Right atrium auricular region (tissue), 2 donors: Measurements from ENCODE around the gene IREB2. TPM values are rescaled to one million over a fixed set of nuclear protein-coding genes. Genes with fewer than 3 reads are reported as not detected.
"Not testable (repeated sequence)": the region's sequence is repeated elsewhere in the genome, so short reads cannot be mapped to it uniquely, and the experiment has no call there.

Experiments used
- DNase-seq: peaks from one replicate; pipeline ENCODE4 v3.0.0-alpha.2; 2019; ENCODE audit warnings: low spot score
- H3K27ac ChIP-seq, 2 donors: fragments of 200-600 bp; sonication (generic); 1 replicate in 1 of 2; 2 replicates in 1 of 2; pipeline ENCODE4 v1.5.1; 2016 to 2019
- H3K27me3 ChIP-seq, 2 donors: fragments of 200-600 bp; sonication (generic); one replicate each; pipeline versions ENCODE4 v1.5.1 to v1.6.0; 2017 to 2019
- H3K36me3 ChIP-seq: fragments of 200-600 bp; sonication (generic); one replicate; pipeline ENCODE4 v1.5.1; 2016
- H3K4me1 ChIP-seq, 2 donors: fragments of 200-600 bp; sonication (generic); one replicate each; pipeline versions ENCODE4 v1.5.1 to v1.6.0; 2017 to 2019
- H3K4me3 ChIP-seq, 2 donors: fragments of 200-600 bp; sonication (generic); 1 replicate in 1 of 2; 2 replicates in 1 of 2; pipeline ENCODE4 v1.5.1; 2017 to 2019; ENCODE audit warnings: mild to moderate bottlenecking in 1 of 2, moderate library complexity in 1 of 2
- H3K9me3 ChIP-seq, 2 donors: fragments of 200-600 bp; sonication (generic); one replicate each; pipeline ENCODE4 v1.5.1; 2019
- total RNA-seq, 2 donors: library from RNA; depleted of rRNA; stranded (reverse); fragments of >200 nt; gene quantifications; one replicate each; pipeline ENCODE4 v1.1.0, GENCODE V29; 2016
- TF ChIP-seq, protein P1 (sequence below), 2 donors: fragments of 200-600 bp; sonication (generic); IDR thresholded peaks; one replicate each; pipeline ENCODE4 v1.5.1; 2019; ENCODE audit warnings: antibody characterized with exemption in 2 of 2

Gene IREB2
- total RNA-seq, 2 donors from 2014 or later: 14.5 to 16.3 TPM

DNA sequence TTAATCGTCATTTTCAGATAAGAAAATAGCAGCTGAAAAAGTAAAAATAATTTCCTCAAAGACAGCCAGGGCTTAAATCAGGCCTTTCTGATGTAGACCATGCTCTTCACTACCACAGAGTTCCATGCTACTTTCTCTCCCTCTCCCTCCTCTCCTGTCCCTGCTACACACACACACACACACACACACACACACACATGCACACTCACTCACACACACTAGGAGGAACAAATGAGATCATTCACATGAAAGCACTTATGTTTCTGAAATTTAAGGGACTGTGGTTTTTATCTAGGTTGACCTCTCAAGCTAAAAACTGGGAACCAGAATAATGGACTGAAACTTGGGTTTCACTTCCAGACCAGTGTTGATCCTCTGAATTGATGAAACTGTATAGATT, 98.1 kb downstream of the IREB2 start:
- no peaks in the 10 kb centered on the region for H3K36me3 ChIP-seq
- H3K27me3 ChIP-seq: no peaks in the 10 kb centered on the region
- H3K9me3 ChIP-seq: no peaks in the 10 kb centered on the region
- no peak for DNase-seq
- TF ChIP-seq, protein P1, sequence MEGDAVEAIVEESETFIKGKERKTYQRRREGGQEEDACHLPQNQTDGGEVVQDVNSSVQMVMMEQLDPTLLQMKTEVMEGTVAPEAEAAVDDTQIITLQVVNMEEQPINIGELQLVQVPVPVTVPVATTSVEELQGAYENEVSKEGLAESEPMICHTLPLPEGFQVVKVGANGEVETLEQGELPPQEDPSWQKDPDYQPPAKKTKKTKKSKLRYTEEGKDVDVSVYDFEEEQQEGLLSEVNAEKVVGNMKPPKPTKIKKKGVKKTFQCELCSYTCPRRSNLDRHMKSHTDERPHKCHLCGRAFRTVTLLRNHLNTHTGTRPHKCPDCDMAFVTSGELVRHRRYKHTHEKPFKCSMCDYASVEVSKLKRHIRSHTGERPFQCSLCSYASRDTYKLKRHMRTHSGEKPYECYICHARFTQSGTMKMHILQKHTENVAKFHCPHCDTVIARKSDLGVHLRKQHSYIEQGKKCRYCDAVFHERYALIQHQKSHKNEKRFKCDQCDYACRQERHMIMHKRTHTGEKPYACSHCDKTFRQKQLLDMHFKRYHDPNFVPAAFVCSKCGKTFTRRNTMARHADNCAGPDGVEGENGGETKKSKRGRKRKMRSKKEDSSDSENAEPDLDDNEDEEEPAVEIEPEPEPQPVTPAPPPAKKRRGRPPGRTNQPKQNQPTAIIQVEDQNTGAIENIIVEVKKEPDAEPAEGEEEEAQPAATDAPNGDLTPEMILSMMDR (IDR thresholded peaks at IDR 0.05): no peak
- H3K4me3 ChIP-seq: no peak overlapping the region
- peaks cover 0 to 6% of the 10 kb centered on the region in 2 donors for H3K4me1 ChIP-seq
- H3K27ac ChIP-seq: peak overlapping the region in 1 of 2 donors; percentile 79

DNA sequence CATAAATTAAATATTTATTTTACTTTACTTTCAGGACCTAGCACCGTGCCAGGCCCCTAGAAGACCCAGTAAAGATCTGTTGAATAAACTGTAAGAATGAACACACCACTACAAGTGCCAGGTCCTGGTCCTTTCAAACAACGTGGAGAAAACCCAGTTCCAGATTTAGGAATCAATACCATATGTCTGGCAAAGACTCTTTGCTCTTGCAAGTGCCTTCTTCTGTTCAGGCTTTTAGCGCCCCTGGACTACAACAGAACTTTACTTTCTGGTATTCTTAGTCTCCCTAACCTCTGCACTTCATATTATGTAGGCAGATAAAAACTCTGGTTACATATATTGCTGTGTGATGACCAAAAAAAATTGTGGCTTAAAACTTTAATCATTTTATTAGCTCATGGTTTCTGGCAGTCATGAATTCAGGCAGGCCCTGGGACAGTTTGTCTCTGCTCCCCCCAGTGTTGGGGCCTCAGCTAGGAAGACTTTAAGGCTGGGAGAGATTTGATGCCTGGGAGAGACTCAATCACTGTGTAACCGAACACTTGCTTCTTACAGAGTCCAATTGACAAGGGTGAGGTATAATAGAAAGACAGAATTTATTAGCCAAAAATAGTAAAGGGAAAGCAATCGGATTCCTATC, 99.4 kb downstream of the IREB2 start:
- Histone ChIP-seq H3K27me3 (no peaks in the 10 kb centered on the region), H3K4me3 (no peak overlapping the region), H3K9me3 (no peaks in the 10 kb centered on the region), H3K4me1 (peaks cover 0 to 19% of the 10 kb centered on the region in 2 donors), H3K36me3 (peaks cover 3% of the 10 kb centered on the region), H3K27ac (peak overlapping the region; percentile 51 to 79)
- DNase-seq: no peak
- TF ChIP-seq, protein P1 (IDR thresholded peaks at IDR 0.05): no peak

DNA sequence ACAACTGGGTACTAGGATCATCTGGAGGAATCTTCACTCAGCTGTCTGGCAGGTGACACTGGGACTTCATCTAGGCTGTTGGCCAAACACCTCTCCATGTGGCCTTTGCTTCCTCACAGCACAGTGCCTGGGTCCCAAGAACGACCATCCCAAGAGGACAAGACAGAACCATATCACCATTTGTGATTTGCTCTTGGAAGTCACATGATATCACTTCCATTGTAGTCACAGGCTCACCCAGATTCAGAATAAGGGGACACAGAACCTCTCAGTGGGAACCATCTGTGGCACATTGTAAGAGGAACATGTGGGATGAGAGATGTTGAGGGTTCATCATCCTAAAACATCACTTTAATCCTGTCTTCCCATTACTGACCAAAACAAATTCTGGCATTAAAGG, 100.3 kb downstream of the IREB2 start:
- Histone ChIP-seq H3K36me3 (peaks cover 12% of the 10 kb centered on the region), H3K4me3 (no peak overlapping the region), H3K27ac (peak overlapping the region; percentile 51 to 79), H3K27me3 (no peaks in the 10 kb centered on the region), H3K4me1 (peaks cover 0 to 28% of the 10 kb centered on the region in 2 donors), H3K9me3 (no peaks in the 10 kb centered on the region)
- TF ChIP-seq, protein P1 (IDR thresholded peaks at IDR 0.05): no peak
- DNase-seq: no peak

DNA sequence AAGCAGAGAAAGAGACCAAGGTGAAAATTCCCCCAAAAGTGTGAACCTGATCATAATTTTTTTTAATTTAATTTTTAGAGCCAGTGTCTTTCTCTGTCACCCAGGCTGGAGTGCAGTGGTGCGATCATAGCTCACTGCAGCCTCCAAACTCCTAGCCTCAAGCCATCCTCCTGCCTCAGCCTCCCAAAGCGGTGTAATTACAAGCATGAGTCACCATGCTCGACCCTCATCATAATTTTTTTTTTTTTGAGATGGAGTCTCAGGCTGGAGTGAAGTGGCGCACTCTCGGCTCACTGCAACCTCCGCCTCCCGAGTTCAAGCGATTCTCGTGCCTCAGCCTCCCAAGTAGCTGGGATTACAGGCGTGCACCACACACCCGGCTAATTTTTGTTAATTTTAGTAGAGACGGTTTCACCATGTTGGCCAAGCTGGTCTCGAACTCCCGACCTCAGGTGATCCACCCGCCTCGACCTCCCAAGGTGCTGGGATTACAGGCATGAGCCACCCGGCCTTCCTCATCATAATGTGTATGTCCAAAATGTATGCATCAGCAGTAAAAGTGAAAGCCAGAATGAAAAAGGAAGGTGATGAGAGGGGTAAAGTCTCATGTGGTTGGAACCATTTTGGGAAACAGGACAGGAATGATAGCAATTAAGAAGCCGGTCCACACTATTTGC, 101.6 kb downstream of the IREB2 start:
- H3K27ac ChIP-seq: peak overlapping the region; percentile 96
- peak overlapping the region; percentile 66 to 79 for H3K4me3 ChIP-seq
- H3K9me3 ChIP-seq, DNase-seq, H3K27me3 ChIP-seq: not testable (repeated sequence)
- peaks cover 19% of the 10 kb centered on the region for H3K36me3 ChIP-seq
- H3K4me1 ChIP-seq: peaks cover 0 to 28% of the 10 kb centered on the region in 2 donors

DNA sequence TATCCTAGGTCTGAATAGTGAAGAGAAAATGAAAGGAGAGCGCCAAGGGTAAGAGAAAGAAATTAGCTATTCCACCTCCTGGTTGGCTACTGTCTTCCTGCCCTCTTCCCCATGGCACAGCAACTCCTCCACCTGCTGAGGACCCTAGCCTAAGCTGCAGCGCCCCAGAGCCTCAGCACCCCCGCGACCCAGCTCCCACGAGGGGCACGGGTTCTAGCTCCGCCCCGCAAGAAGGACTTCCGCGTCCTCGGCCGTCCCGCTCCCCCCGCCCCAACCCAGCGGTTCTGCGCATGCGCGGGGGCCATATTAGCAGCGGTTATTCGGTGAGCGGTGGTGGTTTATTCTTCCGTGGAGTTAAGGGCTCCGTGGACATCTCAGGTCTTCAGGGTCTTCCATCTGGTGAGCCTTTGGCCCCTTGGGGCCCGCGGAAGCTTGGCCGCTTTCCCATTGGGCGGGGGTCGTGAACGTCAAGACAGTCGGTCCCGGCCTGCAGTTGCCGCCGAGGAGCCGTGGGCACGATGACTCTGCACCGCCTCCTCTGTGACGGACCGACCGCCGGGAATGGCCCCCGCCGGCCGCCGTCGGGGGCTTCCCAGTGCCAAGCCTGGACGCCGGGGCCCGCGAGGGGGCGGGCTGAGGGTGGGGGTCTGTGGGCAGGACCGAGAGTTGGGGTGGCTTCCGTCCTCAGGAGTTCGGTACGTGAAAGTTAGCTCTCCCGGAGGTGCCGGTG, 102.3 kb downstream of the IREB2 start, which contains the start of gene PSMA4:
TSS of gene PSMA4 (plus strand) at position 304 of the 730 bp plus-strand sequence. CDS start 1,484 bp downstream, outside the sequence.
- TF ChIP-seq, protein P1 (IDR thresholded peaks at IDR 0.05): peak in 1 of 2 donors; percentile 60
- peak within 1 kb of the TSS; percentile 96 for H3K27ac ChIP-seq
- no peaks in the 10 kb centered on the region for H3K9me3 ChIP-seq
- DNase-seq: peak; percentile 93
- peaks cover 0 to 28% of the 10 kb centered on the region in 2 donors for H3K4me1 ChIP-seq
- H3K27me3 ChIP-seq: no peaks in the 10 kb centered on the region
- H3K4me3 ChIP-seq: peak within 1 kb of the TSS; percentile 66 to 79
- peaks cover 26% of the 10 kb centered on the region for H3K36me3 ChIP-seq
